GM23338 (cell line): ENCODE measurements around the gene IGF2. TPM values are rescaled to one million over a fixed set of nuclear protein-coding genes. Genes with fewer than 3 reads are reported as not detected.

Source experiments
- ATAC-seq: fragments of 200-7000 bp; cut with Tn5 transposase; 3 replicates; pipeline ENCODE4 v1.9.1; 2020
- DNase-seq: peaks from one replicate; pipeline ENCODE4 v3.0.0-alpha.2; 2015; ENCODE audit warnings: low spot score
- H2AFZ ChIP-seq: fragments of 200-600 bp; sonication (generic); 2 replicates; pipeline ENCODE4 v1.8.0; 2016; ENCODE audit warnings: antibody characterized with exemption, mild to moderate bottlenecking, moderate library complexity
- H3F3A ChIP-seq: fragments of 200-600 bp; sonication (generic); replicated peaks from 2 replicates; pipeline ENCODE4 v1.8.0; 2017; ENCODE audit warnings: antibody characterized with exemption, mixed run types, low read depth
- H3K27ac ChIP-seq: fragments of 200-600 bp; sonication (generic); 2 replicates; pipeline ENCODE4 v1.6.1; 2016; ENCODE audit warnings: low read depth
- H3K27me3 ChIP-seq: fragments of 200-600 bp; sonication (generic); 2 replicates; pipeline ENCODE4 v1.8.0; 2016; ENCODE audit warnings: mild to moderate bottlenecking, mixed run types, moderate library complexity; ENCODE audit not compliant: insufficient read depth
- H3K36me3 ChIP-seq: fragments of 200-600 bp; sonication (generic); 2 replicates; pipeline ENCODE4 v1.8.0; 2016; ENCODE audit warnings: mild to moderate bottlenecking; ENCODE audit not compliant: insufficient read depth
- H3K4me1 ChIP-seq: fragments of 200-600 bp; sonication (generic); 2 replicates; pipeline ENCODE4 v1.8.0; 2016; ENCODE audit warnings: mild to moderate bottlenecking, moderate library complexity; ENCODE audit not compliant: insufficient read depth
- H3K4me2 ChIP-seq: fragments of 200-600 bp; sonication (generic); 2 replicates; pipeline ENCODE4 v1.7.1; 2017; ENCODE audit warnings: mixed run types
- H3K4me3 ChIP-seq: fragments of 200-600 bp; sonication (generic); 2 replicates; pipeline ENCODE4 v1.6.1; 2016; ENCODE audit warnings: mixed run types
- H3K79me2 ChIP-seq: fragments of 200-600 bp; sonication (generic); replicated peaks from 2 replicates; pipeline ENCODE4 v1.8.0; 2017; ENCODE audit warnings: mild to moderate bottlenecking; ENCODE audit not compliant: insufficient read depth
- H3K9me2 ChIP-seq: fragments of 200-600 bp; sonication (generic); 2 replicates; pipeline ENCODE4 v1.8.0; 2017; ENCODE audit not compliant: insufficient read depth
- H4K20me1 ChIP-seq: fragments of 200-600 bp; sonication (generic); replicated peaks from 2 replicates; pipeline ENCODE4 v1.8.0; 2017; ENCODE audit warnings: mild to moderate bottlenecking; ENCODE audit not compliant: insufficient read depth
- H3K27ac Mint-ChIP-seq: 2 replicates; pipeline ENCODE4 v1.8.0; 2020; ENCODE audit warnings: inconsistent platforms, mild to moderate bottlenecking, moderate library complexity, mixed read lengths
- H3K27me3 Mint-ChIP-seq: 3 replicates; pipeline ENCODE4 v1.8.0; 2022; ENCODE audit warnings: low read depth, mild to moderate bottlenecking, moderate library complexity, mixed read lengths, inconsistent platforms; ENCODE audit not compliant: insufficient read depth, poor library complexity
- H3K36me3 Mint-ChIP-seq: 3 replicates; pipeline ENCODE4 v1.8.0; 2021; ENCODE audit warnings: low read depth, mild to moderate bottlenecking, inconsistent platforms, moderate library complexity, mixed read lengths
- H3K4me1 Mint-ChIP-seq: 3 replicates; pipeline ENCODE4 v1.8.0; 2020; ENCODE audit warnings: mild to moderate bottlenecking, inconsistent platforms, mixed read lengths
- H3K4me3 Mint-ChIP-seq: 3 replicates; pipeline ENCODE4 v1.8.0; 2021; ENCODE audit warnings: moderate library complexity, mild to moderate bottlenecking, inconsistent platforms, mixed read lengths
- H3K9me3 Mint-ChIP-seq: 3 replicates; pipeline ENCODE4 v1.8.0; 2020; ENCODE audit warnings: moderate library complexity, mild to moderate bottlenecking, inconsistent platforms, mixed read lengths
- CREB1 ChIP-seq: fragments of 250-450 bp; sonication (Bioruptor Pico); IDR thresholded peaks from 2 replicates; pipeline ENCODE4 v1.5.0; 2020; ENCODE audit warnings: low read depth, mild to moderate bottlenecking, moderate library complexity
- EZH2 ChIP-seq: fragments of 200-600 bp; sonication (generic); IDR thresholded peaks from one replicate; pipeline ENCODE4 v1.8.0; 2017; ENCODE audit warnings: antibody characterized with exemption, mild to moderate bottlenecking, low read depth; ENCODE audit not compliant: unreplicated experiment
- EZH2phosphoT487 ChIP-seq: fragments of 200-600 bp; sonication (generic); IDR thresholded peaks from one replicate; pipeline ENCODE4 v1.8.1; 2018; ENCODE audit warnings: antibody characterized with exemption; ENCODE audit not compliant: unreplicated experiment
- JUNB ChIP-seq: IDR thresholded peaks from one replicate; pipeline ENCODE4 v1.6.1; 2016; ENCODE audit warnings: antibody characterized with exemption; ENCODE audit not compliant: unreplicated experiment
- NANOG ChIP-seq: IDR thresholded peaks from 2 replicates; pipeline ENCODE4 v1.6.1; 2016; ENCODE audit warnings: antibody characterized with exemption, borderline replicate concordance
- POLR2AphosphoS5 ChIP-seq: IDR thresholded peaks from 2 replicates; pipeline ENCODE4 v1.6.1; 2016; ENCODE audit warnings: antibody characterized with exemption, low read depth
- STAT1 ChIP-seq: IDR thresholded peaks from one replicate; pipeline ENCODE4 v1.6.1; 2016; ENCODE audit warnings: antibody characterized with exemption; ENCODE audit not compliant: unreplicated experiment
- ZNF114 ChIP-seq: fragments of 250-450 bp; sonication (Bioruptor Pico); IDR thresholded peaks from 2 replicates; pipeline ENCODE4 v1.5.0; 2020; ENCODE audit warnings: mild to moderate bottlenecking, moderate library complexity
- ZNF331 ChIP-seq: fragments of 250-450 bp; sonication (Bioruptor Pico); IDR thresholded peaks from 2 replicates; pipeline ENCODE4 v1.5.0; 2020; ENCODE audit warnings: low read depth, mild to moderate bottlenecking, moderate library complexity
- polyA plus RNA-seq: library from polyadenylated mRNA; unstranded; fragments of >200 nt; fragmentation: Nextera tagmentation; extraction: Ambion mirVana; gene quantifications from 2 replicates; pipeline ENCODE4 v1.2.1, GENCODE V29; 2016
- total RNA-seq: library from RNA; depleted of rRNA; stranded (reverse); fragments of >200 nt; shearing (Covaris generic); gene quantifications from 2 replicates; pipeline ENCODE4 v1.2.3, GENCODE V29; 2014
- TF ChIP-seq, protein P1 (sequence below): fragments of 250-450 bp; sonication (Bioruptor Pico); IDR thresholded peaks from 2 replicates; pipeline ENCODE4 v1.5.0; 2020; ENCODE audit warnings: mild to moderate bottlenecking, moderate library complexity
- TF ChIP-seq, protein P2 (sequence below): IDR thresholded peaks from 2 replicates; pipeline ENCODE4 v1.6.1; 2016; ENCODE audit warnings: antibody characterized with exemption
- TF ChIP-seq, protein P3 (sequence below), 2 experiments: fragments of 200-600 bp in 1 of 2; sonication (generic) in 1 of 2; conservative IDR thresholded peaks; 2 replicates each; pipeline versions ENCODE4 v1.5.1 to v1.6.1; 2016 to 2017; ENCODE audit warnings: antibody characterized with exemption in 2 of 2, low read depth in 2 of 2, mild to moderate bottlenecking in 2 of 2, moderate library complexity in 1 of 2
- TF ChIP-seq, protein P4 (sequence below): IDR thresholded peaks from one replicate; pipeline ENCODE4 v1.6.1; 2018; ENCODE audit warnings: antibody characterized with exemption; ENCODE audit not compliant: unreplicated experiment

IGF2 gene
- total and polyA plus RNA-seq, 2 experiments from 2014 or later: 1.4 to 4.0 TPM

- H3K4me3 Mint-ChIP-seq: no peak overlapping the region
- no peak overlapping the region for H3K27ac ChIP-seq
- no peaks in the 10 kb centered on the region for H3K9me3 Mint-ChIP-seq
- no peak overlapping the region for H3K4me2 ChIP-seq
- H2AFZ ChIP-seq: no peak overlapping the region
- H4K20me1 ChIP-seq: no peaks in the 10 kb centered on the region
- H3K27ac Mint-ChIP-seq: no peak overlapping the region
- H3K4me1 Mint-ChIP-seq: no peaks in the 10 kb centered on the region
- no peaks in the 10 kb centered on the region for H3K9me2 ChIP-seq
- TF ChIP-seq, protein P1, sequence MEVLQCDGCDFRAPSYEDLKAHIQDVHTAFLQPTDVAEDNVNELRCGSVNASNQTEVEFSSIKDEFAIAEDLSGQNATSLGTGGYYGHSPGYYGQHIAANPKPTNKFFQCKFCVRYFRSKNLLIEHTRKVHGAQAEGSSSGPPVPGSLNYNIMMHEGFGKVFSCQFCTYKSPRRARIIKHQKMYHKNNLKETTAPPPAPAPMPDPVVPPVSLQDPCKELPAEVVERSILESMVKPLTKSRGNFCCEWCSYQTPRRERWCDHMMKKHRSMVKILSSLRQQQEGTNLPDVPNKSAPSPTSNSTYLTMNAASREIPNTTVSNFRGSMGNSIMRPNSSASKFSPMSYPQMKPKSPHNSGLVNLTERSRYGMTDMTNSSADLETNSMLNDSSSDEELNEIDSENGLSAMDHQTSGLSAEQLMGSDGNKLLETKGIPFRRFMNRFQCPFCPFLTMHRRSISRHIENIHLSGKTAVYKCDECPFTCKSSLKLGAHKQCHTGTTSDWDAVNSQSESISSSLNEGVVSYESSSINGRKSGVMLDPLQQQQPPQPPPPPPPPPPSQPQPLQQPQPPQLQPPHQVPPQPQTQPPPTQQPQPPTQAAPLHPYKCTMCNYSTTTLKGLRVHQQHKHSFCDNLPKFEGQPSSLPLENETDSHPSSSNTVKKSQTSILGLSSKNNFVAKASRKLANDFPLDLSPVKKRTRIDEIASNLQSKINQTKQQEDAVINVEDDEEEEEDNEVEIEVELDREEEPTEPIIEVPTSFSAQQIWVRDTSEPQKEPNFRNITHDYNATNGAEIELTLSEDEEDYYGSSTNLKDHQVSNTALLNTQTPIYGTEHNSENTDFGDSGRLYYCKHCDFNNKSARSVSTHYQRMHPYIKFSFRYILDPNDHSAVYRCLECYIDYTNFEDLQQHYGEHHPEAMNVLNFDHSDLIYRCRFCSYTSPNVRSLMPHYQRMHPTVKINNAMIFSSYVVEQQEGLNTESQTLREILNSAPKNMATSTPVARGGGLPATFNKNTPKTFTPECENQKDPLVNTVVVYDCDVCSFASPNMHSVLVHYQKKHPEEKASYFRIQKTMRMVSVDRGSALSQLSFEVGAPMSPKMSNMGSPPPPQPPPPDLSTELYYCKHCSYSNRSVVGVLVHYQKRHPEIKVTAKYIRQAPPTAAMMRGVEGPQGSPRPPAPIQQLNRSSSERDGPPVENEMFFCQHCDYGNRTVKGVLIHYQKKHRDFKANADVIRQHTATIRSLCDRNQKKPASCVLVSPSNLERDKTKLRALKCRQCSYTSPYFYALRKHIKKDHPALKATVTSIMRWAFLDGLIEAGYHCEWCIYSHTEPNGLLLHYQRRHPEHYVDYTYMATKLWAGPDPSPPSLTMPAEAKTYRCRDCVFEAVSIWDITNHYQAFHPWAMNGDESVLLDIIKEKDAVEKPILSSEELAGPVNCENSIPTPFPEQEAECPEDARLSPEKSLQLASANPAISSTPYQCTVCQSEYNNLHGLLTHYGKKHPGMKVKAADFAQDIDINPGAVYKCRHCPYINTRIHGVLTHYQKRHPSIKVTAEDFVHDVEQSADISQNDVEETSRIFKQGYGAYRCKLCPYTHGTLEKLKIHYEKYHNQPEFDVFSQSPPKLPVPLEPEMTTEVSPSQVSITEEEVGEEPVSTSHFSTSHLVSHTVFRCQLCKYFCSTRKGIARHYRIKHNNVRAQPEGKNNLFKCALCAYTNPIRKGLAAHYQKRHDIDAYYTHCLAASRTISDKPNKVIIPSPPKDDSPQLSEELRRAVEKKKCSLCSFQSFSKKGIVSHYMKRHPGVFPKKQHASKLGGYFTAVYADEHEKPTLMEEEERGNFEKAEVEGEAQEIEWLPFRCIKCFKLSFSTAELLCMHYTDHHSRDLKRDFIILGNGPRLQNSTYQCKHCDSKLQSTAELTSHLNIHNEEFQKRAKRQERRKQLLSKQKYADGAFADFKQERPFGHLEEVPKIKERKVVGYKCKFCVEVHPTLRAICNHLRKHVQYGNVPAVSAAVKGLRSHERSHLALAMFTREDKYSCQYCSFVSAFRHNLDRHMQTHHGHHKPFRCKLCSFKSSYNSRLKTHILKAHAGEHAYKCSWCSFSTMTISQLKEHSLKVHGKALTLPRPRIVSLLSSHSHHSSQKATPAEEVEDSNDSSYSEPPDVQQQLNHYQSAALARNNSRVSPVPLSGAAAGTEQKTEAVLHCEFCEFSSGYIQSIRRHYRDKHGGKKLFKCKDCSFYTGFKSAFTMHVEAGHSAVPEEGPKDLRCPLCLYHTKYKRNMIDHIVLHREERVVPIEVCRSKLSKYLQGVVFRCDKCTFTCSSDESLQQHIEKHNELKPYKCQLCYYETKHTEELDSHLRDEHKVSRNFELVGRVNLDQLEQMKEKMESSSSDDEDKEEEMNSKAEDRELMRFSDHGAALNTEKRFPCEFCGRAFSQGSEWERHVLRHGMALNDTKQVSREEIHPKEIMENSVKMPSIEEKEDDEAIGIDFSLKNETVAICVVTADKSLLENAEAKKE (CRISPR knock-in tag): no peak
- no peak for TF ChIP-seq JUNB
- TF ChIP-seq, protein P2, sequence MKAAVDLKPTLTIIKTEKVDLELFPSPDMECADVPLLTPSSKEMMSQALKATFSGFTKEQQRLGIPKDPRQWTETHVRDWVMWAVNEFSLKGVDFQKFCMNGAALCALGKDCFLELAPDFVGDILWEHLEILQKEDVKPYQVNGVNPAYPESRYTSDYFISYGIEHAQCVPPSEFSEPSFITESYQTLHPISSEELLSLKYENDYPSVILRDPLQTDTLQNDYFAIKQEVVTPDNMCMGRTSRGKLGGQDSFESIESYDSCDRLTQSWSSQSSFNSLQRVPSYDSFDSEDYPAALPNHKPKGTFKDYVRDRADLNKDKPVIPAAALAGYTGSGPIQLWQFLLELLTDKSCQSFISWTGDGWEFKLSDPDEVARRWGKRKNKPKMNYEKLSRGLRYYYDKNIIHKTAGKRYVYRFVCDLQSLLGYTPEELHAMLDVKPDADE: no peak
- TF ChIP-seq, protein P3, sequence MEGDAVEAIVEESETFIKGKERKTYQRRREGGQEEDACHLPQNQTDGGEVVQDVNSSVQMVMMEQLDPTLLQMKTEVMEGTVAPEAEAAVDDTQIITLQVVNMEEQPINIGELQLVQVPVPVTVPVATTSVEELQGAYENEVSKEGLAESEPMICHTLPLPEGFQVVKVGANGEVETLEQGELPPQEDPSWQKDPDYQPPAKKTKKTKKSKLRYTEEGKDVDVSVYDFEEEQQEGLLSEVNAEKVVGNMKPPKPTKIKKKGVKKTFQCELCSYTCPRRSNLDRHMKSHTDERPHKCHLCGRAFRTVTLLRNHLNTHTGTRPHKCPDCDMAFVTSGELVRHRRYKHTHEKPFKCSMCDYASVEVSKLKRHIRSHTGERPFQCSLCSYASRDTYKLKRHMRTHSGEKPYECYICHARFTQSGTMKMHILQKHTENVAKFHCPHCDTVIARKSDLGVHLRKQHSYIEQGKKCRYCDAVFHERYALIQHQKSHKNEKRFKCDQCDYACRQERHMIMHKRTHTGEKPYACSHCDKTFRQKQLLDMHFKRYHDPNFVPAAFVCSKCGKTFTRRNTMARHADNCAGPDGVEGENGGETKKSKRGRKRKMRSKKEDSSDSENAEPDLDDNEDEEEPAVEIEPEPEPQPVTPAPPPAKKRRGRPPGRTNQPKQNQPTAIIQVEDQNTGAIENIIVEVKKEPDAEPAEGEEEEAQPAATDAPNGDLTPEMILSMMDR (conservative IDR thresholded peaks at IDR 0.05; ENCODE audit: low read depth in 2 of 2): no peak
- TF ChIP-seq ZNF114 (CRISPR knock-in tag): no peak
- no peak for TF ChIP-seq EZH2phosphoT487
- no peak for TF ChIP-seq POLR2AphosphoS5
- TF ChIP-seq, protein P4, sequence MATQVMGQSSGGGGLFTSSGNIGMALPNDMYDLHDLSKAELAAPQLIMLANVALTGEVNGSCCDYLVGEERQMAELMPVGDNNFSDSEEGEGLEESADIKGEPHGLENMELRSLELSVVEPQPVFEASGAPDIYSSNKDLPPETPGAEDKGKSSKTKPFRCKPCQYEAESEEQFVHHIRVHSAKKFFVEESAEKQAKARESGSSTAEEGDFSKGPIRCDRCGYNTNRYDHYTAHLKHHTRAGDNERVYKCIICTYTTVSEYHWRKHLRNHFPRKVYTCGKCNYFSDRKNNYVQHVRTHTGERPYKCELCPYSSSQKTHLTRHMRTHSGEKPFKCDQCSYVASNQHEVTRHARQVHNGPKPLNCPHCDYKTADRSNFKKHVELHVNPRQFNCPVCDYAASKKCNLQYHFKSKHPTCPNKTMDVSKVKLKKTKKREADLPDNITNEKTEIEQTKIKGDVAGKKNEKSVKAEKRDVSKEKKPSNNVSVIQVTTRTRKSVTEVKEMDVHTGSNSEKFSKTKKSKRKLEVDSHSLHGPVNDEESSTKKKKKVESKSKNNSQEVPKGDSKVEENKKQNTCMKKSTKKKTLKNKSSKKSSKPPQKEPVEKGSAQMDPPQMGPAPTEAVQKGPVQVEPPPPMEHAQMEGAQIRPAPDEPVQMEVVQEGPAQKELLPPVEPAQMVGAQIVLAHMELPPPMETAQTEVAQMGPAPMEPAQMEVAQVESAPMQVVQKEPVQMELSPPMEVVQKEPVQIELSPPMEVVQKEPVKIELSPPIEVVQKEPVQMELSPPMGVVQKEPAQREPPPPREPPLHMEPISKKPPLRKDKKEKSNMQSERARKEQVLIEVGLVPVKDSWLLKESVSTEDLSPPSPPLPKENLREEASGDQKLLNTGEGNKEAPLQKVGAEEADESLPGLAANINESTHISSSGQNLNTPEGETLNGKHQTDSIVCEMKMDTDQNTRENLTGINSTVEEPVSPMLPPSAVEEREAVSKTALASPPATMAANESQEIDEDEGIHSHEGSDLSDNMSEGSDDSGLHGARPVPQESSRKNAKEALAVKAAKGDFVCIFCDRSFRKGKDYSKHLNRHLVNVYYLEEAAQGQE: no peak
- TF ChIP-seq NANOG: no peak
- no peak for TF ChIP-seq CREB1 (CRISPR knock-in tag)
- TF ChIP-seq STAT1: no peak
- no peak for TF ChIP-seq EZH2
- TF ChIP-seq ZNF331 (CRISPR knock-in tag): no peak
- H3K79me2 ChIP-seq: no peaks in the 10 kb centered on the region
- no peaks in the 10 kb centered on the region for H3K27me3 ChIP-seq
- H3K27me3 Mint-ChIP-seq: peaks cover 26% of the 10 kb centered on the region
- ATAC-seq: no peak
- H3K36me3 ChIP-seq: no peaks in the 10 kb centered on the region
- no peaks in the 10 kb centered on the region for H3K36me3 Mint-ChIP-seq
- no peak for DNase-seq
- no peaks in the 10 kb centered on the region for H3K4me1 ChIP-seq
- no peak overlapping the region for H3K4me3 ChIP-seq
- H3F3A ChIP-seq: no peaks in the 10 kb centered on the region
These were observed 33.5 kb upstream of the IGF2 start for GRCh38 chr11:2172676-2173075.
